Fibroblast of peridontal ligament (primary cell): ENCODE data around the gene PTPRQ.

ENCODE experiments used
- DNase-seq: peaks from one replicate; pipeline ENCODE4 v3.0.0-alpha.2; 2010; ENCODE audit errors: extremely low read depth

Gene PTPRQ

GRCh38 chr12:80634903-80635302 lies 190.9 kb downstream of the PTPRQ start:
- DNase-seq, result no peak

- no peak for DNase-seq
Observed at GRCh38 chr12:80636832-80637231, 192.8 kb downstream of the PTPRQ start.

- DNase-seq, result no peak
Observed at GRCh38 chr12:80641936-80642335, 197.9 kb downstream of the PTPRQ start.

- no peak for DNase-seq
Observed at GRCh38 chr12:80643961-80644360, 199.9 kb downstream of the PTPRQ start.

GRCh38 chr12:80648881-80649280 lies 204.8 kb downstream of the PTPRQ start:
- peak; percentile 88 for DNase-seq

- peak; percentile 37 for DNase-seq
Observed at GRCh38 chr12:80655751-80656150, 211.7 kb downstream of the PTPRQ start.

- no peak for DNase-seq
Observed at GRCh38 chr12:80659512-80660063, 215.6 kb downstream of the PTPRQ start.

GRCh38 chr12:80662586-80662985 lies 218.6 kb downstream of the PTPRQ start:
- DNase-seq, result no peak

GRCh38 chr12:80670214-80670613 lies 226.2 kb downstream of the PTPRQ start:
- no peak for DNase-seq

GRCh38 chr12:80676042-80676636 lies 232.1 kb downstream of the PTPRQ start:
- DNase-seq, result peak; percentile 59

GRCh38 chr12:80676856-80677255 lies 232.8 kb downstream of the PTPRQ start:
- no peak for DNase-seq

- no peak for DNase-seq
Observed at GRCh38 chr12:80677994-80678393, 234.0 kb downstream of the PTPRQ start.

GRCh38 chr12:80679346-80680131 lies 235.5 kb downstream of the PTPRQ start:
- DNase-seq, result no peak

GRCh38 chr12:80681287-80681686 lies 237.3 kb downstream of the PTPRQ start:
- DNase-seq, result peak; percentile 41

GRCh38 chr12:80681786-80682185 lies 237.8 kb downstream of the PTPRQ start:
- DNase-seq, result no peak

GRCh38 chr12:80684077-80684495 lies 240.1 kb downstream of the PTPRQ start:
- DNase-seq, result no peak

- DNase-seq, result no peak
Observed at GRCh38 chr12:80690090-80690489, 246.1 kb downstream of the PTPRQ start.

- DNase-seq, result no peak
Observed at GRCh38 chr12:80690513-80690912, 246.5 kb downstream of the PTPRQ start.

- DNase-seq, result no peak
Observed at GRCh38 chr12:80692114-80692513, 248.1 kb downstream of the PTPRQ start.

GRCh38 chr12:80697270-80697887 lies 253.3 kb downstream of the PTPRQ start:
- DNase-seq, result no peak

GRCh38 chr12:80698256-80698655 lies 254.2 kb downstream of the PTPRQ start:
- DNase-seq, result no peak

GRCh38 chr12:80698847-80699542 lies 255.0 kb downstream of the PTPRQ start:
- DNase-seq, result no peak
